Immature natural killer cell (primary cell): ENCODE data around the gene IKZF2. TPM values are rescaled to one million over a fixed set of nuclear protein-coding genes. Genes with fewer than 3 reads are reported as not detected.

Experiments
- DNase-seq, 3 donors: peaks; one replicate each; pipeline ENCODE4 v3.0.0; 2022; ENCODE audit warnings: mixed read lengths in 1 of 3
- H3K27ac Mint-ChIP-seq, 6 donors: one replicate each; pipeline ENCODE4 v1.8.0; 2020; ENCODE audit warnings: mixed read lengths in 6 of 6, mild to moderate bottlenecking in 5 of 6, inconsistent platforms in 4 of 6, moderate library complexity in 3 of 6
- H3K27me3 Mint-ChIP-seq, 3 donors: one replicate each; pipeline ENCODE4 v1.8.0; 2020 to 2021; ENCODE audit warnings: low read depth in 3 of 3, mild to moderate bottlenecking in 3 of 3, mixed read lengths in 3 of 3, moderate library complexity in 3 of 3, inconsistent platforms in 1 of 3
- H3K36me3 Mint-ChIP-seq, 3 donors: one replicate each; pipeline ENCODE4 v1.8.0; 2020; ENCODE audit warnings: mixed read lengths in 3 of 3, inconsistent platforms in 2 of 3, mild to moderate bottlenecking in 2 of 3
- H3K4me1 Mint-ChIP-seq, 2 donors: one replicate each; pipeline ENCODE4 v1.8.0; 2020; ENCODE audit warnings: inconsistent platforms in 2 of 2, mild to moderate bottlenecking in 2 of 2, mixed read lengths in 2 of 2, moderate library complexity in 1 of 2
- H3K4me3 Mint-ChIP-seq, 5 donors: one replicate each; pipeline ENCODE4 v1.8.0; 2020; ENCODE audit warnings: mild to moderate bottlenecking in 5 of 5, mixed read lengths in 5 of 5, inconsistent platforms in 3 of 5, moderate library complexity in 3 of 5
- H3K9me3 Mint-ChIP-seq, 6 donors: one replicate each; pipeline ENCODE4 v1.8.0; 2020; ENCODE audit warnings: mild to moderate bottlenecking in 6 of 6, mixed read lengths in 6 of 6, inconsistent platforms in 4 of 6, moderate library complexity in 3 of 6
- polyA plus RNA-seq, 3 donors: library from polyadenylated mRNA; unstranded; fragments of 300-500 nt; fragmentation: Illumina TruSeq; gene quantifications; one replicate each; pipeline ENCODE4 v1.2.3, GENCODE V29; 2021

IKZF2 gene
- polyA plus RNA-seq, 3 donors from 2014 or later, result 3.6 to 13.6 (median 8.0) TPM

DNA sequence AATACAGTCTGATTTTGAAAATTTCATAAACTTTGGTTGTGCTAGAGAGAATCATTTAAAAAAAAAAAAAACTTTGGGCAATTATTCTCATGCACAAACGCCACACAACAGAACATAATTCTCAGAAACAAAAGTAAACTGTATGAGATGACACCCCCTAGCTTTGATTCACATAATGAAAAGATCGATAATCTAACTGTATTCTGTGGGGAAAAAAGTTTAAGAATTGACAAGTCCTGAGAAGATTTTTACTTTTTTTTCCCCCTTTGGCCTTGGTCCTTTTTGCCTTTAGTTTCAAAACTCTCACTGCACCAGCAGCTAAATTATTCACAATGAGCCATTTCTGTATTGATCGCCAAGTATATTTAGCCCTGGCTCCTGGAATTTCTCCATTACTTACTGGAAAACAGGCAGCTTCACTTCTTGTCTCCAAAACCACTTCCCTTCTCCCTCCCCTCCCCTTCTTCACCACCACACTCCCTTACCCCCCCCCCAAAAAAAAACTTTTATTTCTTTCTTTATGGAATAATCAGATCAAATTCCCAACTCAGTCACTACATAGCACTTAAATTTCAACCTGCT, 2.0 kb downstream of the IKZF2 start:
- Mint-ChIP-seq H3K9me3 (no peaks in the 10 kb centered on the region), H3K4me3 (peak overlapping the region; percentile 93 to 99 (median 96)), H3K36me3 (peaks cover 0 to 6% (median 4%) of the 10 kb centered on the region in 3 donors), H3K27ac (peak overlapping the region; percentile 93 to 97 (median 96)), H3K4me1 (peaks cover 73 to 91% of the 10 kb centered on the region in 2 donors), H3K27me3 (peaks cover 9 to 13% (median 9%) of the 10 kb centered on the region in 3 donors)
- no peak for DNase-seq

DNA sequence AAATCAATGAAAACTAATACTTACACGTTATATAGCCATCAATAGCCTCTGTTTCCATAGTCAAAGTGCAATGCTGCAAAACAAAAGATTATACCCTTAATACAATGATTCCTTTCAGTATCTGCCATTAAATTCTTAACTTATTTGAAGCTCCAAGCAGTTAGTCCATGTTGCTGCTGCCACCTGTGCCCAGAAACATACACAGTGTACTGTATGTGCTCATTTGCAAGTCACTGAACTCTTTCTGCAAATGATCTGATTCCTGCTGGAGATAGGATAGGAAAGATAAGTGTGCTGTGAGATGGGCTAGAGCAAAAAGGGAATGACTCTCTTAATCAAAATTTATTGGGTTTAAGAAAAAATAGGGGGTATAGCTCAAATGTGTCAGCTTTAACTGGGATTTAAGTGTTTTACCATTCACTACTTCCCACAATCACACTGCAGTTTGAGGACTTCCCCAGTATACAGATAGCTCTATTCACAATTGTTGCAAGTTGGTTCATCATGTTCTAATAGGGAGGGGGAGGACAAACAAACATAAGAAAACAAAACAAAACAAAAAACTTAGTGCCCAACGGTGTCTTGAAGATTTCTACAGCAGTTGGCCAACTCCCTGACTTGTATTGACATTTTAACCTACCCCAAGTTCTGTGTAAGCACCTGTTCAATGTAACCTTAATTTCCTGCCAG, 2.7 kb downstream of the IKZF2 start:
- Mint-ChIP-seq H3K4me3 (peak overlapping the region; percentile 93 to 99 (median 96)), H3K9me3 (no peaks in the 10 kb centered on the region), H3K36me3 (peaks cover 0 to 7% (median 4%) of the 10 kb centered on the region in 3 donors), H3K4me1 (peaks cover 73 to 92% of the 10 kb centered on the region in 2 donors), H3K27ac (peak overlapping the region; percentile 93 to 97 (median 96)), H3K27me3 (peaks cover 9 to 13% (median 9%) of the 10 kb centered on the region in 3 donors)
- no peak for DNase-seq

DNA sequence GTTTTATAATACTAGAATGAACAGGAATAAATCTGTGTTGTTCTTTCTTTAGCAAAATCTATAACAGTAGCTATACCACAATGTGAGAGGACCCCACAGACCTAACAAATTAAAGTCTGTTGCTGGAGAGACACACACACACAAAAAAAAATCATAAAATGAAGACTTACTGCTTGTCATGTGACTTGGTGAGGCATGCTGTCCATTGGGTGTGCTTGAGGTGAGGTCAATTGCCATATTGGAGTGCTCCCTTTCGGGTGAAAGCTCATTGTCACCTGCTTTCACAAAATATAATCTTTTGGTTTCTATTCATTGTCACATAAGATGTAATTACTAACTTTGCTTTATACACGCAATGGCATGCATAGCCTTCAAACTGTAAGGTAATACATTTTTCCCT, 3.9 kb downstream of the IKZF2 start:
- DNase-seq, result peak; percentile 12 to 39 (median 37)
- peaks cover 7 to 13% (median 9%) of the 10 kb centered on the region in 3 donors for H3K27me3 Mint-ChIP-seq
- peak overlapping the region; percentile 93 to 97 (median 96) for H3K27ac Mint-ChIP-seq
- H3K36me3 Mint-ChIP-seq, result peaks cover 0 to 18% (median 11%) of the 10 kb centered on the region in 3 donors
- H3K4me3 Mint-ChIP-seq, result peak overlapping the region; percentile 93 to 99 (median 96)
- H3K9me3 Mint-ChIP-seq, result no peaks in the 10 kb centered on the region
- peaks cover 69 to 92% of the 10 kb centered on the region in 2 donors for H3K4me1 Mint-ChIP-seq

DNA sequence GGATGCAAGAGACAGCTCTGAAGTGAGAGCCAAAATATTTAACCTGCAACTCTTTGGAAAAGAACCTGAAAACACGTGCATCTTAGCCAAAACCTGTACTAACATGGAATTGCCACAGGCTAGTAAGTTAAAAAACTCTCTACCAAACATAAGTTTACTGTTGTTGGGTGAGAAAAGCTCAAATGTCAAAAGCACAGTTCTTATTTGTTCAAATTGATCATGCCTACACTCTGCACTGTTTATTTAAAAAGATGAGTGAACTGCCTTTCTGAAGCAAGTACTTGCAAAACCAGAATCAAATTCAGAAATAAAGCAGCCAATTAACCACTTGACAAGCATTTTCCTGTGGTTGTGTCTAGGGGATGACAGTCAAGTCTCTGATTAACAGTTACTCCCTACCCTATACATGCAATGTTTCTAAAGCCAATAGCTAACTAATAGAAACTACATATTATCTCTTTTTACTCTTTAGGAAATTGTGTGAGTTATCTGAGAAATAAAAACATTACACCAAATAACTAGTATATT, 5.6 kb downstream of the IKZF2 start:
- peak in 2 of 3 donors; percentile 14 to 30 for DNase-seq
- peaks cover 9 to 34% (median 19%) of the 10 kb centered on the region in 3 donors for H3K36me3 Mint-ChIP-seq
- H3K4me1 Mint-ChIP-seq, result peaks cover 80 to 99% of the 10 kb centered on the region in 2 donors
- peak overlapping the region; percentile 73 to 82 (median 78) for H3K4me3 Mint-ChIP-seq
- H3K27ac Mint-ChIP-seq, result peak overlapping the region; percentile 53 to 89 (median 76)
- H3K9me3 Mint-ChIP-seq, result no peaks in the 10 kb centered on the region
- peaks cover 0 to 7% (median 7%) of the 10 kb centered on the region in 3 donors for H3K27me3 Mint-ChIP-seq

DNA sequence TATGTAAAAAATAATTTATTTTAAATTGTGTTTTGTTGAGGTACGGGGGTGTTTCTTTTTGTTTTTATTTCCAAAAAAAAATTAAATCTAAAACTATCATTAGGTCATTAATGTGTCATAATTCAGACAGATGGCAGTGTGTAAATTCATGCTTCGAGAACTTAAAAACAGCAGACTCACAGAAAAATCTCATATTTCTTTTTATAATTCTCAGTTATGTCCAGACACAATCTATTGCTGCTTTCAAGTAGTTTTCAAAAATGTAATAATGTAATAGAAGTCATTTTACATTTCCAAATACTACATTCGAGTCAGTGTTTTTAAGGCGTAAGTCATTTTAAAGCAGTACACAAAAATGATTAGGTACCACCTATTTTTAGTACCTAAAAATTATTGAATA, 14.3 kb downstream of the IKZF2 start:
- Mint-ChIP-seq H3K36me3 (peaks cover 7 to 30% (median 10%) of the 10 kb centered on the region in 3 donors), H3K9me3 (no peaks in the 10 kb centered on the region), H3K27ac (no peak overlapping the region), H3K27me3 (peaks cover 0 to 5% (median 1%) of the 10 kb centered on the region in 3 donors), H3K4me3 (no peak overlapping the region), H3K4me1 (peaks cover 49 to 82% of the 10 kb centered on the region in 2 donors)
- no peak for DNase-seq

- H3K4me3 Mint-ChIP-seq, result peak overlapping the region in 1 of 5 donors; percentile 22
- peaks cover 7 to 21% (median 9%) of the 10 kb centered on the region in 3 donors for H3K36me3 Mint-ChIP-seq
- H3K27me3 Mint-ChIP-seq, result peaks cover 0 to 3% (median 0%) of the 10 kb centered on the region in 3 donors
- peaks cover 65 to 93% of the 10 kb centered on the region in 2 donors for H3K4me1 Mint-ChIP-seq
- no peaks in the 10 kb centered on the region for H3K9me3 Mint-ChIP-seq
- no peak for DNase-seq
- H3K27ac Mint-ChIP-seq, result peak overlapping the region; percentile 36 to 80 (median 69)
These were observed 22.1 kb downstream of the IKZF2 start for GRCh38 chr2:213129311-213129710.

GRCh38 chr2:213125646-213126347, 25.6 kb downstream of the IKZF2 start:
- no peaks in the 10 kb centered on the region for H3K9me3 Mint-ChIP-seq
- DNase-seq, result peak; percentile 36 to 55 (median 38)
- H3K36me3 Mint-ChIP-seq, result peaks cover 7 to 14% (median 9%) of the 10 kb centered on the region in 3 donors
- peaks cover 78 to 96% of the 10 kb centered on the region in 2 donors for H3K4me1 Mint-ChIP-seq
- peaks cover 0 to 3% (median 2%) of the 10 kb centered on the region in 3 donors for H3K27me3 Mint-ChIP-seq
- H3K27ac Mint-ChIP-seq, result peak overlapping the region; percentile 11 to 84 (median 72)
- peak overlapping the region in 4 of 5 donors; percentile 14 to 66 (median 38) for H3K4me3 Mint-ChIP-seq

DNA sequence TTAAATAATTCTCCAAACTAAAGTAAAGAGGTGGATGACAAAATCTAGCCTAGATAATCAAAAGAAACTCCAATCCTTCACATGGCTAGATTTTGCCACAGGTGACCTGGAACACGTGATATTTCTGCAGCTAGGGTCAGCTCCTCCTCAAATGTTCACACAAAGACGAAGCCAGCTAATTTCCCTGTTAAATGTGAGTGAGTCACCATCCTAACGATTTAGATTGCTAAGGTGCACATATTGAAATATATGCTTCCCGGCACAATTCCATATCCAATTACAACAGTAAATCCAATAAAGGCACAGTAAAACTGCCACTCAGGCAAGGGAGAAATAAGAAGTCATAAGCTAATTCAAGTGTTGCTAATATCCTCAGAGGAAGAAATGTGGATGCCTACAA, 28.7 kb downstream of the IKZF2 start:
- peak overlapping the region; percentile 19 to 78 (median 40) for H3K4me3 Mint-ChIP-seq
- no peak for DNase-seq
- H3K36me3 Mint-ChIP-seq, result peaks cover 0 to under 1% (median 0%) of the 10 kb centered on the region in 3 donors
- H3K27me3 Mint-ChIP-seq, result peaks cover 0 to 3% (median 2%) of the 10 kb centered on the region in 3 donors
- H3K9me3 Mint-ChIP-seq, result no peaks in the 10 kb centered on the region
- H3K27ac Mint-ChIP-seq, result peak overlapping the region; percentile 37 to 94 (median 78)
- peaks cover 88 to 99% of the 10 kb centered on the region in 2 donors for H3K4me1 Mint-ChIP-seq

DNA sequence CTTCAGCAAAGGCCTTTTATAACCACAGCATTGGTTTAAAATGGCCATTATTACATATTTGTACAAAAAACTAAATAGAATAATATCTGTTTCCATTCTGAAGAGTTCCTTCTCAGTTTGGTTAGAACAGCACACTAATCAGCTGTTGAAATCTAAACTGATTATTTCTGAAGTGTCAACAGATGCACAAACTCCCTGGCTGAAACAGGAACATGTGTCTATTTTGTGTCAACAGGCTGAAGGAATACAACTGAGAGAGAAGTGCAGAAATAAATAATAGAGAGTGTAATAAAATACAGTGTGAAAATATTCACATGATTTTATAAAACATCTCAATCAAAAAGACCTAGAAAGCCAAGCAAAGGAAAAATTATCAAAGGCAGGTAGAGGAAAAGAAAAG, 29.7 kb downstream of the IKZF2 start:
- Mint-ChIP-seq H3K36me3 (peaks cover 0 to 7% (median 0%) of the 10 kb centered on the region in 3 donors), H3K4me3 (peak overlapping the region; percentile 36 to 78 (median 62)), H3K27me3 (peaks cover 0 to 3% (median 2%) of the 10 kb centered on the region in 3 donors), H3K4me1 (peaks cover 91 to 100% of the 10 kb centered on the region in 2 donors), H3K27ac (peak overlapping the region; percentile 68 to 94 (median 86)), H3K9me3 (no peaks in the 10 kb centered on the region)
- no peak for DNase-seq

DNA sequence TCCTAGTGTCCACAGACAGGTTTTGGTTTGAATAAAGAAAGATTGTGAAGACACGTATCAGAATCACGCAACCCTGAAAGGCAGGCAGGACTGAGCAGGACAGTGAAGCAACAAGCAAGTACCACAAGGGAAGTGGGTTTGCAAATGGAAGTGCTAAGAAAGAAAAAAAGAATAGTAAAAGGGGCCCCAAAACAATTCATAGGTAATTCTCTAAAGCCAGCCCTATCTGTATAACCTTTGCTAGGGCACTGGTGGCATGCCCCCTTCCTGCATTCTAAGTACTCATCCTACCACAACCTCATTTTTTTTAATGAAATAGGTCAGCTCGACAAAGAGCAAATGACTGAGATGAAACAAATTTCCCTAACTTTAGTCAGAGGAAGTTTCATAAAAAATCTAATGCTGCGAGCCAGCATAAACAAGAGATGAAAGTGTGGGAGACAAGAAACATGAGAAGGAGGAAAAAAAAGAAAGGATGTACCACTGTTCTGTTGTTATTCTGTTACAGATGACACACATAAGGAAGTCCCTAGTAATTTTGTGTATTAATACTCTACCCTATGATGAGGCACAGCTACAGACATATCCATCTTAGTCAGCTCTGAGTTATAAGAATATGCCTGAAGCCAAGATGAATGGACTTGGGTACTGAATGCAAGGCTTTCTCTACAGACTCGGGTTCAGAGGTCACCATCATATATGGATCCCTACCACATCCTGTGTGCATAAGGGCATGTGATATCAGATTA, 32.2 kb downstream of the IKZF2 start:
- Mint-ChIP-seq H3K4me1 (peaks cover 79 to 98% of the 10 kb centered on the region in 2 donors), H3K9me3 (no peaks in the 10 kb centered on the region), H3K27me3 (peaks cover 0 to 2% (median 0%) of the 10 kb centered on the region in 3 donors), H3K27ac (peak overlapping the region; percentile 92 to 96 (median 95)), H3K36me3 (peaks cover 0 to 7% (median 4%) of the 10 kb centered on the region in 3 donors), H3K4me3 (peak overlapping the region; percentile 63 to 91 (median 76))
- peak; percentile 62 to 68 (median 66) for DNase-seq

GRCh38 chr2:213108308-213108707, 43.1 kb downstream of the IKZF2 start:
- Mint-ChIP-seq H3K9me3 (peaks cover 0 to 2% (median 0%) of the 10 kb centered on the region in 6 donors), H3K36me3 (peaks cover 0 to 5% (median 3%) of the 10 kb centered on the region in 3 donors), H3K4me1 (peaks cover 43 to 85% of the 10 kb centered on the region in 2 donors), H3K27ac (peak overlapping the region in 1 of 6 donors; percentile 58), H3K27me3 (peaks cover 0 to 2% (median 0%) of the 10 kb centered on the region in 3 donors), H3K4me3 (no peak overlapping the region)
- no peak for DNase-seq

- no peak for DNase-seq
- Mint-ChIP-seq H3K9me3 (peaks cover 0 to 2% (median 0%) of the 10 kb centered on the region in 6 donors), H3K27ac (peak overlapping the region; percentile 30 to 60 (median 56)), H3K36me3 (peaks cover 0 to 5% (median 3%) of the 10 kb centered on the region in 3 donors), H3K27me3 (peaks cover 0 to 2% (median 0%) of the 10 kb centered on the region in 3 donors), H3K4me1 (peaks cover 45 to 85% of the 10 kb centered on the region in 2 donors), H3K4me3 (peak overlapping the region in 1 of 5 donors; percentile 22)
These were observed 43.7 kb downstream of the IKZF2 start for GRCh38 chr2:213107728-213108127.
